HCT116 (cell line): ENCODE results near the gene CAMK1D.

Source experiments
- ATF3 ChIP-seq: IDR thresholded peaks from 2 replicates; pipeline ENCODE4 v1.6.1; 2012
- CTCF ChIP-seq, 3 experiments: fragments of 200-600 bp in 1 of 3; sonication (generic) in 1 of 3; IDR thresholded peaks in 2 of 3; conservative IDR thresholded peaks in 1 of 3; 2 replicates each; pipeline ENCODE4 v1.5.1; 2012 to 2017; ENCODE audit warnings: low read depth in 2 of 3, low read length in 2 of 3, antibody characterized with exemption in 1 of 3, borderline replicate concordance in 1 of 3, control low read depth in 1 of 3, mild to moderate bottlenecking in 1 of 3, mixed read lengths in 1 of 3, mixed run types in 1 of 3, moderate library complexity in 1 of 3; ENCODE audit not compliant: insufficient read depth in 1 of 3
- EGR1 ChIP-seq: IDR thresholded peaks from 2 replicates; pipeline ENCODE4 v1.6.1; 2012; ENCODE audit warnings: low read depth
- EZH2 ChIP-seq: fragments of 200-600 bp; sonication (generic); IDR thresholded peaks from 2 replicates; pipeline ENCODE4 v1.6.1; 2017; ENCODE audit warnings: antibody characterized with exemption, mixed run types
- POLR2A ChIP-seq: IDR thresholded peaks from 2 replicates; pipeline ENCODE4 v1.7.0; 2011; ENCODE audit warnings: borderline replicate concordance; ENCODE audit not compliant: insufficient read depth, insufficient read length; ENCODE audit errors: extremely low read depth
- POLR2AphosphoS5 ChIP-seq: IDR thresholded peaks from 2 replicates; pipeline ENCODE4 v1.6.1; 2011; ENCODE audit warnings: mild to moderate bottlenecking, low read depth, low read length, moderate library complexity
- RAD21 ChIP-seq: IDR thresholded peaks from 2 replicates; pipeline ENCODE4 v1.6.1; 2012; ENCODE audit warnings: low read depth, mild to moderate bottlenecking
- REST ChIP-seq: IDR thresholded peaks from 2 replicates; pipeline ENCODE4 v1.6.1; 2012; ENCODE audit warnings: low read depth
- YY1 ChIP-seq: IDR thresholded peaks from 2 replicates; pipeline ENCODE4 v1.6.1; 2011; ENCODE audit warnings: low read length, low read depth, moderate library complexity, mild to moderate bottlenecking; ENCODE audit not compliant: insufficient replicate concordance; ENCODE audit errors: extremely low read depth
- ZNF274 ChIP-seq: fragments of 200-500 bp; sonication (Bioruptor generic); IDR thresholded peaks from 2 replicates; pipeline ENCODE4 v1.6.1; 2014; ENCODE audit warnings: mild to moderate bottlenecking, low read depth, low read length, inconsistent platforms

- TF ChIP-seq POLR2AphosphoS5 (no peak), EZH2 (no peak), CTCF (IDR thresholded peaks at IDR 0.05 in 2 of 3, conservative IDR thresholded peaks at IDR 0.05 in 1 of 3; ENCODE audit: borderline replicate concordance in 1 of 3, insufficient read depth in 1 of 3, low read depth in 2 of 3, low read length in 2 of 3) (no peak), YY1 (no peak), RAD21 (no peak), EGR1 (no peak), ATF3 (no peak), REST (no peak), ZNF274 (no peak), POLR2A (no peak)
Observed at GRCh38 chr10:12416344-12417050, 67.2 kb downstream of the CAMK1D start.
